Skeletal muscle tissue (tissue), 4 donors: ENCODE results near the gene ANAPC7. TPM values are rescaled to one million over a fixed set of nuclear protein-coding genes. Genes with fewer than 3 reads are reported as not detected.
A peak's percentile ranks its signal among the peaks of the same experiment; 100 is the strongest.
"Not testable (repeated sequence)": the region's sequence is repeated elsewhere in the genome, so short reads cannot be mapped to it uniquely, and the experiment has no call there.

ENCODE experiments used
- H3K27ac ChIP-seq: one replicate; pipeline ENCODE4 v1.7.0; 2013; ENCODE audit warnings: mild to moderate bottlenecking, low read depth, low read length, inconsistent platforms
- H3K27me3 ChIP-seq, 3 donors: one replicate each; pipeline ENCODE4 v1.7.0; 2013; ENCODE audit warnings: low read length in 3 of 3; ENCODE audit not compliant: control insufficient read depth in 3 of 3, insufficient read depth in 3 of 3
- H3K36me3 ChIP-seq, 3 donors: one replicate each; pipeline ENCODE4 v1.7.0; 2013; ENCODE audit warnings: low read length in 3 of 3; ENCODE audit not compliant: control insufficient read depth in 3 of 3, insufficient read depth in 3 of 3
- H3K4me1 ChIP-seq, 3 donors: one replicate each; pipeline ENCODE4 v1.7.0; 2013; ENCODE audit warnings: low read length in 3 of 3, mild to moderate bottlenecking in 3 of 3; ENCODE audit not compliant: control insufficient read depth in 3 of 3, insufficient read depth in 3 of 3
- H3K4me3 ChIP-seq, 3 donors: one replicate each; pipeline ENCODE4 v1.7.0; 2013; ENCODE audit warnings: low read length in 3 of 3
- H3K9ac ChIP-seq, 3 donors: one replicate each; pipeline ENCODE4 v1.7.0; 2013; ENCODE audit warnings: low read length in 3 of 3, mild to moderate bottlenecking in 3 of 3, moderate library complexity in 2 of 3, low read depth in 1 of 3
- H3K9me3 ChIP-seq, 3 donors: one replicate each; pipeline ENCODE4 v1.7.0; 2013; ENCODE audit warnings: low read length in 3 of 3; ENCODE audit not compliant: control insufficient read depth in 3 of 3
- total RNA-seq: library from RNA; depleted of rRNA; stranded (reverse); fragments of >200 nt; gene quantifications from one replicate; pipeline ENCODE4 v1.2.3, GENCODE V29; 2014
- donor health status: Osteomylitis.

ANAPC7 gene
- total RNA-seq, 1 donor from 2014 or later = 38.6 TPM

- Histone ChIP-seq H3K27me3 (no peaks in the 10 kb centered on the region), H3K36me3 (peaks cover 7 to 8% (median 8%) of the 10 kb centered on the region in 3 donors), H3K4me3 (no peak overlapping the region), H3K9me3 (no peaks in the 10 kb centered on the region), H3K27ac (peak overlapping the region; percentile 23), H3K9ac (no peak overlapping the region), H3K4me1 (peaks cover 3 to 12% (median 9%) of the 10 kb centered on the region in 3 donors)
Measured at GRCh38 chr12:110366321-110367142, 37.0 kb downstream of the ANAPC7 start.

- no peaks in the 10 kb centered on the region for H3K27me3 ChIP-seq
- peaks cover 5 to 6% (median 5%) of the 10 kb centered on the region in 3 donors for H3K36me3 ChIP-seq
- no peaks in the 10 kb centered on the region for H3K9me3 ChIP-seq
- no peak overlapping the region for H3K9ac ChIP-seq
- H3K4me3 ChIP-seq = no peak overlapping the region
- peaks cover 3 to 6% (median 4%) of the 10 kb centered on the region in 3 donors for H3K4me1 ChIP-seq
- H3K27ac ChIP-seq = no peak overlapping the region
Measured at GRCh38 chr12:110365489-110366320, 37.8 kb downstream of the ANAPC7 start.

GRCh38 chr12:110361216-110361615, 42.3 kb downstream of the ANAPC7 start:
- Histone ChIP-seq H3K36me3 (no peaks in the 10 kb centered on the region), H3K9me3 (no peaks in the 10 kb centered on the region), H3K27ac (no peak overlapping the region), H3K9ac (no peak overlapping the region), H3K4me3 (no peak overlapping the region), H3K4me1 (no peaks in the 10 kb centered on the region), H3K27me3 (no peaks in the 10 kb centered on the region)

- not testable (repeated sequence) for H3K27me3 ChIP-seq, H3K4me1 ChIP-seq, H3K9ac ChIP-seq, H3K9me3 ChIP-seq, H3K27ac ChIP-seq, H3K4me3 ChIP-seq, H3K36me3 ChIP-seq
Measured at GRCh38 chr12:110358384-110359097, 45.0 kb downstream of the ANAPC7 start.

- Histone ChIP-seq H3K36me3 (peaks cover 7 to 9% (median 9%) of the 10 kb centered on the region in 3 donors), H3K9ac (no peak overlapping the region), H3K9me3 (no peaks in the 10 kb centered on the region), H3K27ac (no peak overlapping the region), H3K4me3 (no peak overlapping the region), H3K4me1 (no peaks in the 10 kb centered on the region), H3K27me3 (no peaks in the 10 kb centered on the region)
Measured at GRCh38 chr12:110355073-110355472, 48.4 kb downstream of the ANAPC7 start.

- H3K9me3 ChIP-seq = no peaks in the 10 kb centered on the region
- H3K27me3 ChIP-seq = no peaks in the 10 kb centered on the region
- no peak overlapping the region for H3K4me3 ChIP-seq
- peaks cover 15 to 17% (median 15%) of the 10 kb centered on the region in 3 donors for H3K36me3 ChIP-seq
- no peak overlapping the region for H3K9ac ChIP-seq
- H3K27ac ChIP-seq = no peak overlapping the region
- H3K4me1 ChIP-seq = peaks cover 0 to 2% (median 0%) of the 10 kb centered on the region in 3 donors
Measured at GRCh38 chr12:110354172-110354780, 49.2 kb downstream of the ANAPC7 start.

- peaks cover 23 to 26% (median 24%) of the 10 kb centered on the region in 3 donors for H3K36me3 ChIP-seq
- no peak overlapping the region for H3K9ac ChIP-seq
- H3K4me3 ChIP-seq = no peak overlapping the region
- H3K27ac ChIP-seq = no peak overlapping the region
- H3K4me1 ChIP-seq = peaks cover 0 to 2% (median 0%) of the 10 kb centered on the region in 3 donors
- no peaks in the 10 kb centered on the region for H3K27me3 ChIP-seq
- no peaks in the 10 kb centered on the region for H3K9me3 ChIP-seq
Measured at GRCh38 chr12:110353211-110353965, 50.1 kb downstream of the ANAPC7 start.

- H3K9me3 ChIP-seq = no peaks in the 10 kb centered on the region
- peaks cover 0 to 2% (median 0%) of the 10 kb centered on the region in 3 donors for H3K4me1 ChIP-seq
- no peak overlapping the region for H3K27ac ChIP-seq
- no peak overlapping the region for H3K4me3 ChIP-seq
- no peaks in the 10 kb centered on the region for H3K27me3 ChIP-seq
- H3K9ac ChIP-seq = no peak overlapping the region
- H3K36me3 ChIP-seq = peaks cover 33 to 36% (median 34%) of the 10 kb centered on the region in 3 donors
Measured at GRCh38 chr12:110352401-110352800, 51.1 kb downstream of the ANAPC7 start.

- Histone ChIP-seq H3K4me1 (peaks cover 0 to 2% (median 1%) of the 10 kb centered on the region in 3 donors), H3K36me3 (peaks cover 41 to 45% (median 43%) of the 10 kb centered on the region in 3 donors), H3K27me3 (no peaks in the 10 kb centered on the region), H3K4me3 (no peak overlapping the region), H3K9ac (no peak overlapping the region), H3K9me3 (no peaks in the 10 kb centered on the region), H3K27ac (no peak overlapping the region)
Measured at GRCh38 chr12:110351119-110351518, 52.4 kb downstream of the ANAPC7 start.
